ENCODE measurements around the gene TOMM40L.

DNA sequence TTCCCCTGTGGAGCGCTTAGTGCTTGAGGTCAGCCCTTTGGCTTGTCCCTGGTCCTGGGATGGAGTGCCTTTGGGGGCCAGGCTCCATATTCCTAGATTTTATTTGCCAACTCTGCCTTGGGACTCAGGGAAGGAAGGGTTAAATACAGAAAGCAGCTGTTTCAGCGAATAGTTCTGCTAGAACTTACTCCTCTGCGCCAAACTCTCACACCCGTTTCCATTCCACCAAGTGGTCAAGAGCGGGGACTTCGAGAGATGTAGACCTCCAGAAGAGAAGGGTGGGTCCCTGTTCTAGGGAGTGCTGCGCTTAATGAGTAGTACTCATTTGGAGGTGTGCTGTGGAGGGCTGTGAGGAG, 704 bp upstream of the TOMM40L start:
- TF ChIP-seq, protein P1, sequence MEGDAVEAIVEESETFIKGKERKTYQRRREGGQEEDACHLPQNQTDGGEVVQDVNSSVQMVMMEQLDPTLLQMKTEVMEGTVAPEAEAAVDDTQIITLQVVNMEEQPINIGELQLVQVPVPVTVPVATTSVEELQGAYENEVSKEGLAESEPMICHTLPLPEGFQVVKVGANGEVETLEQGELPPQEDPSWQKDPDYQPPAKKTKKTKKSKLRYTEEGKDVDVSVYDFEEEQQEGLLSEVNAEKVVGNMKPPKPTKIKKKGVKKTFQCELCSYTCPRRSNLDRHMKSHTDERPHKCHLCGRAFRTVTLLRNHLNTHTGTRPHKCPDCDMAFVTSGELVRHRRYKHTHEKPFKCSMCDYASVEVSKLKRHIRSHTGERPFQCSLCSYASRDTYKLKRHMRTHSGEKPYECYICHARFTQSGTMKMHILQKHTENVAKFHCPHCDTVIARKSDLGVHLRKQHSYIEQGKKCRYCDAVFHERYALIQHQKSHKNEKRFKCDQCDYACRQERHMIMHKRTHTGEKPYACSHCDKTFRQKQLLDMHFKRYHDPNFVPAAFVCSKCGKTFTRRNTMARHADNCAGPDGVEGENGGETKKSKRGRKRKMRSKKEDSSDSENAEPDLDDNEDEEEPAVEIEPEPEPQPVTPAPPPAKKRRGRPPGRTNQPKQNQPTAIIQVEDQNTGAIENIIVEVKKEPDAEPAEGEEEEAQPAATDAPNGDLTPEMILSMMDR (IDR thresholded peaks at IDR 0.05; ENCODE audit: low read length): no peak
- TF ChIP-seq EZH2 (IDR thresholded peaks at IDR 0.05; ENCODE audit: borderline replicate concordance, low read length): no peak
